Panc1 (cell line): ENCODE data around the gene CACNA1C. TPM values are rescaled to one million over a fixed set of nuclear protein-coding genes. Genes with fewer than 3 reads are reported as not detected.

Experiments used
- ATAC-seq: fragments of 200-7000 bp; cut with Tn5 transposase; 2 replicates; pipeline ENCODE4 v1.9.1; 2020; ENCODE audit warnings: mild to moderate bottlenecking, moderate library complexity
- BruUV-seq: library from RNA; stranded (reverse); fragments of 400-500 nt; replicated peaks from 2 replicates; lab custom pipeline; 2021; lab: Mats Ljungman, UMichigan
- CTCF ChIA-PET: fragments of 300-600 bp; sonication (Branson Sonifier 250); formaldehyde crosslinking; loops from one replicate; lab custom pipeline; 2022; ENCODE audit warnings: antibody characterized with exemption; lab: Charles Lee
- POLR2A ChIA-PET: fragments of 300-600 bp; sonication (Branson Sonifier 250); formaldehyde crosslinking; loops from one replicate; lab custom pipeline; 2022; ENCODE audit warnings: antibody characterized with exemption; lab: Charles Lee
- DNase-seq: peaks from one replicate; pipeline ENCODE4 v3.0.0-alpha.2; 2010; ENCODE audit warnings: low read depth, low spot score
- H3K27ac ChIP-seq: 2 replicates; pipeline ENCODE4 v1.5.1; 2011; ENCODE audit warnings: mild to moderate bottlenecking, low read length, inconsistent platforms
- H3K27me3 ChIP-seq: fragments of 200-500 bp; sonication (Bioruptor generic); 2 replicates; pipeline ENCODE4 v1.6.0; 2014; ENCODE audit warnings: low read length, inconsistent platforms; ENCODE audit not compliant: control insufficient read depth, insufficient read depth
- H3K36me3 ChIP-seq: fragments of 200-500 bp; sonication (Bioruptor generic); 2 replicates; pipeline ENCODE4 v1.5.1; 2014; ENCODE audit warnings: inconsistent platforms, mild to moderate bottlenecking, low read length, moderate library complexity; ENCODE audit not compliant: control insufficient read depth, insufficient read depth
- H3K4me1 ChIP-seq: 2 replicates; pipeline ENCODE4 v1.5.1; 2011; ENCODE audit warnings: inconsistent platforms, mild to moderate bottlenecking, low read length, moderate library complexity; ENCODE audit not compliant: control insufficient read depth, insufficient read depth
- H3K4me3 ChIP-seq, 2 experiments: 2 replicates each; pipeline ENCODE4 v1.5.1; 2011 to 2012; ENCODE audit warnings: low read depth in 2 of 2, low read length in 2 of 2, mild to moderate bottlenecking in 2 of 2, inconsistent platforms in 1 of 2, moderate library complexity in 1 of 2
- H3K9me3 ChIP-seq: fragments of 200-500 bp; sonication (Bioruptor generic); 2 replicates; pipeline ENCODE4 v1.5.1; 2014; ENCODE audit warnings: low read depth, mild to moderate bottlenecking, inconsistent platforms, low read length, moderate library complexity; ENCODE audit not compliant: control insufficient read depth, insufficient read depth
- CTCF ChIP-seq: fragments of 450-650 bp; IDR thresholded peaks from 2 replicates; pipeline ENCODE4 v1.5.1; 2017; ENCODE audit warnings: mild to moderate bottlenecking
- POLR2AphosphoS5 ChIP-seq: IDR thresholded peaks from 2 replicates; pipeline ENCODE4 v1.6.1; 2012; ENCODE audit warnings: mild to moderate bottlenecking, low read depth, low read length, moderate library complexity
- REST ChIP-seq, 2 experiments: IDR thresholded peaks; 2 replicates each; pipeline ENCODE4 v1.6.1; 2011 to 2012; ENCODE audit warnings: low read depth in 2 of 2, control low read depth in 1 of 2, low read length in 1 of 2, mild to moderate bottlenecking in 1 of 2, moderate library complexity in 1 of 2; ENCODE audit not compliant: insufficient read depth in 1 of 2
- SIN3A ChIP-seq: IDR thresholded peaks from 2 replicates; pipeline ENCODE4 v1.6.1; 2012; ENCODE audit warnings: low read depth, mild to moderate bottlenecking, low read length, moderate library complexity, borderline replicate concordance; ENCODE audit not compliant: insufficient read depth
- TCF7L2 ChIP-seq: IDR thresholded peaks from 2 replicates; pipeline ENCODE4 v1.6.1; 2011; ENCODE audit warnings: mild to moderate bottlenecking, low read depth, low read length, inconsistent platforms
- in situ Hi-C: cut with HindIII; loops from 2 replicates; pipeline ENCODE4 v1.10.0; 2016; ENCODE audit warnings: low sequenced_read_pairs, low pct_unique_long_range_greater_than_20kb
- intact Hi-C: fragments of 100-400 bp; cut with micrococcal nuclease; formaldehyde crosslinking; loops from one replicate; pipeline ENCODE4 v1.10.0; 2022; ENCODE audit not compliant: unreplicated experiment
- total RNA-seq: library from RNA; stranded (reverse); gene quantifications from one replicate; pipeline ENCODE4 v1.2.1, GENCODE V29; 2021; ENCODE audit not compliant: unreplicated experiment

Gene CACNA1C
- total RNA-seq, 1 experiment from 2014 or later, result 0.03 TPM

- no peak overlapping the region for H3K4me3 ChIP-seq
- in situ Hi-C loops (no loop called here), intact Hi-C loops (no loop called here)
- POLR2A ChIA-PET, result no interaction called here
- H3K36me3 ChIP-seq, result no peaks in the 10 kb centered on the region
- ATAC-seq (no peak), DNase-seq (no peak)
- peaks cover 3% of the 10 kb centered on the region; the same call in 1 of the 2 replicates for H3K27me3 ChIP-seq
- CTCF ChIA-PET, result no interaction called here
- no peak overlapping the region for H3K27ac ChIP-seq
- H3K4me1 ChIP-seq, result no peaks in the 10 kb centered on the region
- H3K9me3 ChIP-seq, result no peaks in the 10 kb centered on the region
- no TSS peak for BruUV-seq
- TF ChIP-seq POLR2AphosphoS5 (no peak), TCF7L2 (no peak), CTCF (no peak), SIN3A (no peak), REST (IDR thresholded peaks at IDR 0.05; ENCODE audit: insufficient read depth in 1 of 2, low read depth in 2 of 2, low read length in 1 of 2) (no peak)
Measured at GRCh38 chr12:2574355-2574935, 521.7 kb downstream of the CACNA1C start.

- no TSS peak for BruUV-seq
- intact Hi-C loops, result no loop called here
Measured at GRCh38 chr12:2575245-2575644, 522.5 kb downstream of the CACNA1C start.

More at GRCh38 chr12:2575245-2575644, 522.5 kb downstream of the CACNA1C start:
- peaks cover 3% of the 10 kb centered on the region; the same call in 1 of the 2 replicates for H3K27me3 ChIP-seq
- no peak for DNase-seq
- H3K36me3 ChIP-seq, result no peaks in the 10 kb centered on the region
- H3K27ac ChIP-seq, result no peak overlapping the region
- H3K4me3 ChIP-seq, result no peak overlapping the region
- TF ChIP-seq SIN3A (no peak), CTCF (no peak), TCF7L2 (no peak)
- H3K9me3 ChIP-seq, result no peaks in the 10 kb centered on the region
- ChIA-PET POLR2A (no interaction called here), CTCF (no interaction called here)
- in situ Hi-C loops, result no loop called here
- H3K4me1 ChIP-seq, result no peaks in the 10 kb centered on the region
- ATAC-seq, result no peak
